GM12878 (cell line): ENCODE data around the gene FOXO1. TPM values are rescaled to one million over a fixed set of nuclear protein-coding genes. Genes with fewer than 3 reads are reported as not detected.

Source experiments
- HDAC2 ChIP-seq: fragments of 200-600 bp; sonication (generic); IDR thresholded peaks from 2 replicates; pipeline ENCODE4 v1.6.1; 2017
- HDGF ChIP-seq: fragments of 450-650 bp; IDR thresholded peaks from 2 replicates; pipeline ENCODE4 v1.6.1; 2016; ENCODE audit warnings: antibody characterized with exemption
- IKZF1 ChIP-seq: fragments of 450-650 bp; conservative IDR thresholded peaks from 2 replicates; pipeline ENCODE4 v1.6.1; 2017; ENCODE audit warnings: antibody characterized with exemption, mild to moderate bottlenecking
- JUND ChIP-seq: IDR thresholded peaks from 2 replicates; pipeline ENCODE4 v1.6.1; 2012; ENCODE audit warnings: low read depth, mild to moderate bottlenecking, low read length, improper control_type of control experiment, moderate library complexity
- KDM1A ChIP-seq: fragments of 200-600 bp; sonication (generic); IDR thresholded peaks from 2 replicates; pipeline ENCODE4 v1.6.1; 2016; ENCODE audit warnings: borderline replicate concordance
- LARP7 ChIP-seq: fragments of 450-650 bp; IDR thresholded peaks from 2 replicates; pipeline ENCODE4 v1.6.1; 2017; ENCODE audit warnings: mild to moderate bottlenecking
- MEF2A ChIP-seq: IDR thresholded peaks from 2 replicates; pipeline ENCODE4 v1.6.1; 2011; ENCODE audit warnings: low read depth, mild to moderate bottlenecking, low read length, moderate library complexity; ENCODE audit not compliant: insufficient read depth
- NFXL1 ChIP-seq: fragments of 450-650 bp; IDR thresholded peaks from 2 replicates; pipeline ENCODE4 v1.6.1; 2017; ENCODE audit warnings: antibody characterized with exemption, mild to moderate bottlenecking, borderline replicate concordance
- PRDM15 ChIP-seq: fragments of 450-650 bp; formaldehyde crosslinking; IDR thresholded peaks from 2 replicates; pipeline ENCODE4 v1.4.0; 2020; ENCODE audit warnings: mild to moderate bottlenecking, moderate library complexity
- RELA ChIP-seq: fragments of 450-650 bp; IDR thresholded peaks from 2 replicates; pipeline ENCODE4 v1.8.0; 2014; ENCODE audit warnings: borderline replicate concordance; ENCODE audit not compliant: partially characterized antibody
- SMC3 ChIP-seq: IDR thresholded peaks from 2 replicates; pipeline ENCODE4 v1.6.1; 2011; ENCODE audit warnings: low read length, improper control_type of control experiment, borderline replicate concordance
- STAT3 ChIP-seq: IDR thresholded peaks from 2 replicates; pipeline ENCODE4 v1.6.1; 2011; ENCODE audit warnings: low read depth, low read length, improper control_type of control experiment
- TBL1XR1 ChIP-seq: IDR thresholded peaks from 2 replicates; pipeline ENCODE4 v1.6.1; 2012; ENCODE audit warnings: low read depth, low read length, improper control_type of control experiment
- TCF7 ChIP-seq: IDR thresholded peaks from 2 replicates; pipeline ENCODE4 v1.6.1; 2014; ENCODE audit warnings: antibody characterized with exemption, borderline replicate concordance
- ZBTB11 ChIP-seq: fragments of 450-650 bp; formaldehyde crosslinking; IDR thresholded peaks from 2 replicates; pipeline ENCODE4 v1.5.0; 2022; ENCODE audit warnings: mild to moderate bottlenecking, missing genetic modification characterization
- polyA plus RNA-seq, 11 experiments: library from polyadenylated mRNA; depleted of rRNA in 4 of 11; unstranded in 6 of 11; stranded (reverse) in 5 of 11; fragments of >200 nt; fragmentation: Nextera tagmentation in 4 of 11; fragmentation: Illumina TruSeq in 1 of 11; extraction: Ambion mirVana in 4 of 11; extraction: Trizol in 1 of 11; gene quantifications; 1 replicate in 1 of 11; 2 replicates in 10 of 11; pipeline versions ENCODE4 v1.2.1 to v1.2.3, GENCODE V29; 2011 to 2016; ENCODE audit warnings: inconsistent platforms in 2 of 11, missing spikeins in 2 of 11, low read depth in 1 of 11
- total RNA-seq, 4 experiments: library from RNA; depleted of rRNA in 3 of 4; stranded (reverse); fragments of >200 nt in 3 of 4; fragmentation: Illumina TruSeq in 1 of 4; extraction: Trizol in 1 of 4; gene quantifications; 2 replicates each; pipeline versions ENCODE4 v1.2.1 to v1.2.3, GENCODE V29; 2013 to 2021
- TF ChIP-seq, protein P1 (sequence below): IDR thresholded peaks from 2 replicates; pipeline ENCODE4 v1.6.1; 2011; ENCODE audit warnings: low read depth, low read length, improper control_type of control experiment, borderline replicate concordance
- TF ChIP-seq, protein P2 (sequence below): fragments of 150-350 bp; IDR thresholded peaks from 2 replicates; pipeline ENCODE4 v1.6.1; 2016; ENCODE audit warnings: low read depth, low read length

Gene FOXO1
- total and polyA plus RNA-seq, 10 of the 15 experiments (the other 5 are each of a cell fraction or from before 2014, with no cell fraction given) = 0.58 to 8.3 (median 0.88) TPM

DNA sequence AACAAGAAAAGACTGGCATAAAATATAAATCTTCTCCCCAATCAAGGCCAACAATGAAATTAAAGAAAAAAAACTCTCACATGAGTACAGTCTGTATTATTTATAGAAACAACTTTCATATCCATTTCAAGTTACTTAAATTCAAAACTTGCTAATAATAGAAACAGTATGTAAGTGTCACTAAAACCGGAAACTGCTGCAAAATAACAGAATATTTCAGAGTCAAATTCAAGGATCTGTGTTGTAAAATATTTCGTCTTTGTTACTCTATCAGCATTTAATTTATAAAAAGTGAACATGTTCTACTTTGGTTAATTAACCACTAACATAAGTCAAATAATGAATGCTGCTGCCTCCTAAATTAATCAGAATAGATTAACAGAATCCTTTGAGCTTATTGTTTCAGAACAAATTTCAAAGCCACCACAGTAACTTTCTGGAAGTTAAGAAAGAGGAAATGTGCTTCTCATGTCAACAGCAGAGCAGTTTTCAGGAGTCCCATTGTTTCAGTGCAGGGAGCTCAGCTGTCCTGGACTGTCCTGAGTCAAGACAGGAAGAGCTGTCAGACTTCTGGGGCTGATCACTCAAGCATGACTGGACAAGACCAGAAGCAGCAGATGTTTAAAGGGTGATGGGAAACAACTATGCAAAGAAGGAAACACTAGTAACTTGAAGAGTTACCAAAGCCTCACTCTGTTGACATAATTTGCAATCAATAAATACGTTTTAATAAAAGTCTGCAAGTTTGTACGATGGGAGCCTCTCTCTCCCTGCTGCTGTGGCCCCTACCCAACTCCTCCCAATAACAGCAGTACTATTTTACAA, 76.9 kb downstream of the FOXO1 start (continued):
- no peak for TF ChIP-seq RELA
- TF ChIP-seq HDAC2 = no peak
- no peak for TF ChIP-seq ZBTB11
- TF ChIP-seq PRDM15 (CRISPR knock-in tag) = no peak
- peak; percentile 94 for TF ChIP-seq IKZF1
- peak; percentile 59 for TF ChIP-seq TBL1XR1
- no peak for TF ChIP-seq NFXL1
- TF ChIP-seq TCF7 = 0 out of 2 replicates have a peak, but pooled peaks have one; percentile 39
- no peak for TF ChIP-seq HDGF
- TF ChIP-seq, protein P1, sequence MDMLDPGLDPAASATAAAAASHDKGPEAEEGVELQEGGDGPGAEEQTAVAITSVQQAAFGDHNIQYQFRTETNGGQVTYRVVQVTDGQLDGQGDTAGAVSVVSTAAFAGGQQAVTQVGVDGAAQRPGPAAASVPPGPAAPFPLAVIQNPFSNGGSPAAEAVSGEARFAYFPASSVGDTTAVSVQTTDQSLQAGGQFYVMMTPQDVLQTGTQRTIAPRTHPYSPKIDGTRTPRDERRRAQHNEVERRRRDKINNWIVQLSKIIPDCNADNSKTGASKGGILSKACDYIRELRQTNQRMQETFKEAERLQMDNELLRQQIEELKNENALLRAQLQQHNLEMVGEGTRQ = no peak
- no peak for TF ChIP-seq KDM1A
- 0 out of 2 replicates have a peak, but pooled peaks have one; percentile 28 for TF ChIP-seq JUND
- peak; percentile 94 for TF ChIP-seq MEF2A
- no peak; the same call in 1 of the 2 replicates for TF ChIP-seq LARP7
- no peak for TF ChIP-seq SMC3
- TF ChIP-seq, protein P2, sequence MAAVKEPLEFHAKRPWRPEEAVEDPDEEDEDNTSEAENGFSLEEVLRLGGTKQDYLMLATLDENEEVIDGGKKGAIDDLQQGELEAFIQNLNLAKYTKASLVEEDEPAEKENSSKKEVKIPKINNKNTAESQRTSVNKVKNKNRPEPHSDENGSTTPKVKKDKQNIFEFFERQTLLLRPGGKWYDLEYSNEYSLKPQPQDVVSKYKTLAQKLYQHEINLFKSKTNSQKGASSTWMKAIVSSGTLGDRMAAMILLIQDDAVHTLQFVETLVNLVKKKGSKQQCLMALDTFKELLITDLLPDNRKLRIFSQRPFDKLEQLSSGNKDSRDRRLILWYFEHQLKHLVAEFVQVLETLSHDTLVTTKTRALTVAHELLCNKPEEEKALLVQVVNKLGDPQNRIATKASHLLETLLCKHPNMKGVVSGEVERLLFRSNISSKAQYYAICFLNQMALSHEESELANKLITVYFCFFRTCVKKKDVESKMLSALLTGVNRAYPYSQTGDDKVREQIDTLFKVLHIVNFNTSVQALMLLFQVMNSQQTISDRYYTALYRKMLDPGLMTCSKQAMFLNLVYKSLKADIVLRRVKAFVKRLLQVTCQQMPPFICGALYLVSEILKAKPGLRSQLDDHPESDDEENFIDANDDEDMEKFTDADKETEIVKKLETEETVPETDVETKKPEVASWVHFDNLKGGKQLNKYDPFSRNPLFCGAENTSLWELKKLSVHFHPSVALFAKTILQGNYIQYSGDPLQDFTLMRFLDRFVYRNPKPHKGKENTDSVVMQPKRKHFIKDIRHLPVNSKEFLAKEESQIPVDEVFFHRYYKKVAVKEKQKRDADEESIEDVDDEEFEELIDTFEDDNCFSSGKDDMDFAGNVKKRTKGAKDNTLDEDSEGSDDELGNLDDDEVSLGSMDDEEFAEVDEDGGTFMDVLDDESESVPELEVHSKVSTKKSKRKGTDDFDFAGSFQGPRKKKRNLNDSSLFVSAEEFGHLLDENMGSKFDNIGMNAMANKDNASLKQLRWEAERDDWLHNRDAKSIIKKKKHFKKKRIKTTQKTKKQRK = no peak
- TF ChIP-seq STAT3 = no peak
